Activated effector memory CD4-positive, alpha-beta T cell treated with Interleukin-2 at 50 U/mL for 16 hours (primary cell): ENCODE data around the gene SOX2.

Experiments
- DNase-seq: peaks from one replicate; pipeline ENCODE4 v3.0.0-alpha.2; 2020

The SOX2 gene

DNA sequence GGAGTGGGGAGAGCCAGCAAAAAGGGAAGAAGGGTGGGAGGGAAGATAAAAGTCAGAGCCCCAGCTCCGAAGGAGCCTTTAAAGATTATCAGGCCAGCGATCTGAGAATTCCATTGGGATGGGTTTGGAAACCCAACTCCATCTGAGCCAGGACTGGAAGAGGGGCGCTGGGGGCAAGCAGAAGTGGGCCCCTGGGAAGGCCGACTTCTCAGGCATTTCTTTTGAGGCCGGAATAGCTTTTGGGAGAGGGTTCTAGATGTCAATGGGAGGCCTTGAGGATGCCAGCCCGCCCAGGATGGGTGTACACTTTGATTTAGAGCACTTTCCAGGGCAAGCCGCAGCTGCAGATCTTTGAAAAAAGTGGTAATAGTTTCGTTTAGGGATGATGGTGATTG, 6.6 kb upstream of the SOX2 start:
- DNase-seq: no peak

DNA sequence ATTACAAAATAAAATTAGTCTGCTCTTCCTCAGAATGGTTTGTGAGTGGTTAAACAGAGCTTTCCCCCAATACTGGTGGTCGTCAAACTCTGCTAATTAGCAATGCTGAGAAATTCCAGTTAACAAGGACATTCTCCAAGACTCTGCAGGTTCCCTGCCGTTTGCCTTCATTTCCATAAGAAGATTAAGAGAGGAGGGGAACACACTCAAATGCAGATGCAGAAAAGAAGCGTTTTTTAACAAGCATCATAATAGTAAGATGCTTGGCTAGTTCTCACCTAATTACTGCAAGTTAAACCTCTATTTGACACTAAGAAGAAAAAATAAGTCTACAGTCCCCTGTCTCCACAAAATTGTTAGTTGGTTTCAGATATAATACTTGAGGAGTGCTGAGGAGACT, 3.7 kb upstream of the SOX2 start:
- DNase-seq: no peak

- no peak for DNase-seq
These were observed 2.0 kb upstream of the SOX2 start for GRCh38 chr3:181709537-181710279.

- no peak for DNase-seq
These were observed 1.1 kb upstream of the SOX2 start for GRCh38 chr3:181710345-181711291.

DNA sequence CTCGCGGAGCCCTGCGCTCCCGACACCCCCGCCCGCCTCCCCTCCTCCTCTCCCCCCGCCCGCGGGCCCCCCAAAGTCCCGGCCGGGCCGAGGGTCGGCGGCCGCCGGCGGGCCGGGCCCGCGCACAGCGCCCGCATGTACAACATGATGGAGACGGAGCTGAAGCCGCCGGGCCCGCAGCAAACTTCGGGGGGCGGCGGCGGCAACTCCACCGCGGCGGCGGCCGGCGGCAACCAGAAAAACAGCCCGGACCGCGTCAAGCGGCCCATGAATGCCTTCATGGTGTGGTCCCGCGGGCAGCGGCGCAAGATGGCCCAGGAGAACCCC, 464 bp downstream of the SOX2 start:
- no peak for DNase-seq

GRCh38 chr3:181712553-181713279, 991 bp downstream of the SOX2 start:
- DNase-seq: no peak

- DNase-seq: no peak
These were observed 1.5 kb downstream of the SOX2 start for GRCh38 chr3:181713280-181713647.

GRCh38 chr3:181713676-181714612, 2.2 kb downstream of the SOX2 start:
- no peak for DNase-seq

- DNase-seq: no peak
These were observed 4.0 kb downstream of the SOX2 start for GRCh38 chr3:181715571-181716340.

DNA sequence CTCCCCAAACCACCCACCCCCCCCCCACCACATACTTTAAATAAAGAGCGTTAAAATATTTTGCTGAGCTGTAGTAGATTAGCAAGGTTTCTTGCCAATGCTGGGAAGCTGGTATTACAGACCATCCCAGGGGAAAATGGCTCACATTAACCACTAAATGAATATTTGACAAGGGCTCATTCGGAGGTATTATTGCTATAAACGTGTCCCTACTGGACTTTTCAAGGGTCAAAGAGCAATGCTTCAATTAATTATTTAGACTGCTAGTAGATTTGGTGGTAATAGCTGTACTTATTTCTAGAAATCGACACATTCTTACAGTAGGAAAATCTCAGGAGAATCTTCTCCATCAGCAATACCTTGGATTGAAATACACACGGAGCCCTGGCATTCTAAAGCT, 5.2 kb downstream of the SOX2 start:
- DNase-seq: no peak

DNA sequence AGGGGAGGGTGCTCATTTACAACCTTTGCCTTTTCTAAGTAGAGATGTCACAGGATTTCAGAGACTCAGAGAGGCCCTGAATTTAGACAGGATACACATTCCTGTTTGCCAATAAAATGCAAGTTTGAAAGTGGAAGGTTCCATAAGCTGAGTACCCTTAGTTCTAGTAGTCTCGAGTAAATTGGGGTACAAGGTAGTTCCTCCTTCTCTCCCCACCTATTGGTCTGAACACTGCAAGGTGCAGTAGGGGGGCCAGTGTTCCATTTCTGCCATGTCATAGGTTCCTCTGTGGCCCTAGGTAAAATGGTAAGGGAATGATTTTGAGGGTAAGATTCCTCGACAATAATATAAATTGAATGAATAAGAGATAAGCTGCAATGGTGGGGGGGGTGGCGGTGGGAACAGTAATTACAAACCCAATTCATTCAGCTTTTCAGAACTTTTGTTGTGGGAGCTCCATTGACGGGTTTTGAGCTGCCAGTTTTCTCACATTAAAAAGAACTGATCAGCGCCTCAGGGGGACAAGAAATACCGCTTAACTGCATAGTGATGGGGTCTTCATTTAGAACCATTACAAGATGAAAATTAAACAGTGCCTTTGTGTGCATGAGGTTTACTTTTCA, 5.9 kb downstream of the SOX2 start:
- no peak for DNase-seq

- no peak for DNase-seq
These were observed 6.6 kb downstream of the SOX2 start for GRCh38 chr3:181718369-181718768.

DNA sequence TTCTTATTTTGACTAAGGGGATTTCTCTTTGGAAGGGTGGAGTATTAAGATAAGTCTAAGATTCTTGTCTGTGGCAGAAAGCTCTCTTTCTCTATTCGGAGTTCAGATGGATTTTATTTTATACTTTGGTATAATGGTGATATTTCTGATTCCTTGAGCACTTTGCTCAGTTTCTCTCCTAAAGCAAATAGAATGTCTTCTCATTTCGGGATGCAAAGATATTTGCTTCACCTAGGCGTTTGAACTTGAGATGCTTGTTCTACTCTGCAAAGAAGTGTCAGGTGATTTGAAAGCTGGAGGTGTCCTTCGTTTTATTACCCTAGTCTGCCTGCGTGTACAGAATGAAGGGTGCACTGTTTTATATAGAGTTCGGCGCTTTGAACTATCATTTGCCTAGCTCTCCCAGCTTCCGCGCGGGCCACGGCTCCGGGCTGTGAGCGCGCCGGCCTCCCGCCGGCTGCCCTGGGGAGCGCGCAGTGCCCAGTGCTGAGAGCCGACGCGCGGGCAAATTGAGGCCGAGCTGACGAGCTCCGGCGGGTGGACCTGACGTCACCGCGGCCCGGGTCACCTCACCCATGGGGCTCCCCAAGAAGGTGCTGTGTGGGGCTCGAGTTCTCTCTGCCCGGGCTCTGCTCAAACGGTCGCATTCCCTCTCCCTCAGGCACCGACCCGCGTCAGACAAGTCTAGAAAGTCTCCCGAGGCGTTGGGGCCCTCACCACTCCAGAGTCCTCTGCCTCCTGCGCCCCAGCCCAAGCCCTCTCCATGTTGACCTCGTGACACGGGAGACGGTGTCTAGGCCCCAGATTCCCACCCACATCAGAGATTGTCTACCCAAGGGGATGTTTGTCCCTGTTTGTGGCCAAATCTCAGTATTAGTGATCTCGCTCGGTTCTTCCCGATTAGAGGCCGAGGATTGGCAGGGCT, 7.5 kb downstream of the SOX2 start:
- no peak for DNase-seq

DNA sequence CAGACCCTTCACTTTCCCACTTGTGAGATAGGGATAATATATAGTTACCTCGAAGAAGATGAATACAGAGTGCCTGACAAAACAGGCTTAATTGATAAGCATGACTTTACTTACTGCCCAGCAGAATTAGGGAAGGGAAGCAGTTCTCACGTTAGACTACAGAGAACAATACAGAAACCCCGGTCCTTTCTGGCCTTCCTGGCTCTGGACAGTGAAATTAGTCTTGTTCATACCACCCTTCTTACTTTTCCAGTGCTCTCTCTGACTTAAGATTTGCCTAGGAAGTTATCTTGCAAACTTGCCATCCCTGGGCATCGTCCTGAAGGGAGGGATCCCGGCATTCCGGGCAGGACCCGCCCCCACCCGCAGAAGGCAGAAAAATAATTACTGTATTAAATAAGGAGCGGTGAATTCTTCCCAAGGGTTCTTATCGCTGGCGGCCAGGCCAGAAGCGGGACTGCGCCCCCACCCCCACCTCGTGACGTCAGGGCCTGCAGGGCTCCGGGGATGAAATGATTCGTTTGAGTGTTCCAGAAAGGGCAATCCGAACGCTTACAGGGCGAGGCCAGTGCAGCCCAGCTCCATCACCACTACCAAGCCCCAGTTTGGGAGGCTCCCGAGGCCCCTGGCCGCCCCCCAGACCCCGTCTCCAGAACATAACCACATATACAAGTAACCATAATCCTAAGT, 8.4 kb downstream of the SOX2 start:
- no peak for DNase-seq

DNA sequence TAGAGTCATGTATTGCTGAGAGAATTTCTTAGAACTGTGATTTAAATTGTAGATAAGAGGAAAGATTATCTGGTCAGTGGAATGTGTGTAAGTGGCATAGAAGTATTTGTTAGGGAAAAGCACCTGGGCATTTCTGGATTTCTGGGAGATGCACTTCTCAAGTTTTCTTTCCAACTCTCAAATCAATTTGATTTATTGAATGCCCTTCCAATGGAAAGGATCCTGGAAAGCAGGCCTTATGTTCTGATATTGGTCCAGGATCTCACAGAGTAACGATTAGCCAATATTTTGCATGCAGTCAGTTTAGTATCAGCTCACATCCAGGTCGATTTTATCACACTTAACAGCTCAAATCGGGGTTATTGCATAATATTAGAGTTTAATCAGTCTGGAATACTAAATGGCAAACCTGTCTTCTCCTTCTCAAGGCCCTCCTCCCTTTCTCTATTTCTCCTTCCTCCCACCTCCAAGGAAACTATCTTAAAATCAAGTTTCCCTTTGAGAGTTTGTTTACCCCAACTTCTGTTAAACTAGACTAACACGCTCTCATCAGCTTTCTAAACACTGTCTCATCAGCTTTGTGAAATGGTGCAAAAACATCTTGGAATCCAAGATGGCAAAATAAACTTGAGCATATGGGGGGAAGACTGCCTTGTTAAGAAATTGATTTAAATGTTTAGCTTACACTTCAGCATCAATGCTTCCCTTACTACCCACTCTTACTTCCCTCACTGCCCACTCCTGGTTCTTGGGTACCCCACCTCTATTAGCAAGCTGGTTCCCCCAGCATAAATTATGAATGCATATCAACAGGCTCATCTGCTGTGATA, 9.5 kb downstream of the SOX2 start:
- DNase-seq: no peak

GRCh38 chr3:181722156-181722555, 10.4 kb downstream of the SOX2 start:
- DNase-seq: no peak

- no peak for DNase-seq
These were observed 11.2 kb downstream of the SOX2 start for GRCh38 chr3:181722766-181723425.

- no peak for DNase-seq
These were observed 12.0 kb downstream of the SOX2 start for GRCh38 chr3:181723625-181724191.
